Activated T-helper 17 cell treated with anti-CD3 and anti-CD28 coated beads, Interleukin-2, amount 50 U/mL, for 72 hours (primary cell): ENCODE results near the gene OLA1. TPM values are rescaled to one million over a fixed set of nuclear protein-coding genes. Genes with fewer than 3 reads are reported as not detected.

ENCODE experiments used
- ATAC-seq: fragments of 150-1000 bp; cut with Tn5 transposase; replicated peaks from 2 replicates; pipeline ENCODE4 v1.10.0; 2021; ENCODE audit warnings: mild to moderate bottlenecking, moderate library complexity
- H3K27ac Mint-ChIP-seq: one replicate; pipeline ENCODE4 v1.8.0; 2022; ENCODE audit warnings: mixed read lengths
- H3K27me3 Mint-ChIP-seq: one replicate; pipeline ENCODE4 v1.8.0; 2022; ENCODE audit warnings: mixed read lengths
- H3K36me3 Mint-ChIP-seq: one replicate; pipeline ENCODE4 v1.8.0; 2022; ENCODE audit warnings: low read depth, mild to moderate bottlenecking, mixed read lengths
- H3K4me1 Mint-ChIP-seq: one replicate; pipeline ENCODE4 v1.8.0; 2022; ENCODE audit warnings: mixed read lengths
- H3K4me3 Mint-ChIP-seq: one replicate; pipeline ENCODE4 v1.8.0; 2022; ENCODE audit warnings: mild to moderate bottlenecking, mixed read lengths
- H3K9me3 Mint-ChIP-seq: one replicate; pipeline ENCODE4 v1.8.0; 2022; ENCODE audit warnings: mixed read lengths
- total RNA-seq, 2 donors: library from RNA; stranded (reverse); gene quantifications; one replicate each; pipeline ENCODE4 v1.2.3, GENCODE V29; 2022

The OLA1 gene
- total RNA-seq, 2 donors from 2014 or later: 102 to 123 TPM

DNA sequence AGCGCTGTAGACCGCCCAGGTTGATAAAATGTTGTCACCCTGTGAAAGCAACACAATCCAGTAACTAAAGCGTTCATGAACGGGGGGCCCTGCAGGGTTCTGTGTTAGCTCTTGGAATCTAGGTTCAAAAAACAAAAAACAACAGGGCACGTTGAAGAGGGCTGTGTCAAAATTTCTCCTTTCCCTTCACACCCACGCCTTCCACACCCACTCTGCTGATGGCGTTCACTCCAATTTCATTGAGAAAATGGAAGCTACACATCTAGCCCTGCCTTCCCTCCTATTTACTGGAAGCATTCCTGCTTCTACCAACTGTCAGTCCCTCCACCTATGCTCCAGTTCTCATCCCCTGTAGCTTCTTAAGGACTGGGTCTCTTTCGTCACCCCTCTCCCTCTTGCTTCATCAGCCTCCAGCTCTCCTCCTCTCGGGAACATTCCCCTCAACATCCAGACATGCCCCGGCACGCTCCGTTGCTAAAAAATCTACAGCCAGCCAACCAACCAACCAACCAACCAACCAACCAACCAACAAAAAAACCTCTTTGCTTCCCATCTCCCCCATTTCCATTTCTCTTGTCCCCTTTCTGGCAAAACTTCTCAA lies 184.7 kb downstream of the OLA1 start:
- Mint-ChIP-seq H3K9me3 (peaks cover 12% of the 10 kb centered on the region), H3K27ac (no peak overlapping the region), H3K4me1 (no peaks in the 10 kb centered on the region), H3K4me3 (no peak overlapping the region), H3K36me3 (no peaks in the 10 kb centered on the region), H3K27me3 (peaks cover 16% of the 10 kb centered on the region)
- ATAC-seq: no peak

DNA sequence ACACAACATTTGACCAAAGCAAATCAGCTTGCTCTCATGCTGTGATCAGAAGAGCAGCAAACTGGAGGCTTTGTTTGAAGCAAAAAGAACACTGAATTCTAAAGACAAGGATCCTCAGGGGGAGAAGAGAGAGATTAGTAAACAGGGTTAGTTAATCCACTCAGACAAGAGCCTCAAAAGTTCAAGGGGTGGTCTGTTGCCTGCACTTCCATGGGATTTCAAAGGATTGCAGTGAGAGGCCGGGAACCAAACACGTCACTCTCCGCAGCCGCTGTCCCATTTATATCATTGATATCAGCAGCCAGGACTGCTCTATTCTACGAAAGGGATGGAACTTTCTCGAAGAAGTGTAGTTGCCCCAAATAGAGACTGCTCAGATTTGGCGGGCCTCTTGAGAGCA lies 185.4 kb downstream of the OLA1 start:
- no peaks in the 10 kb centered on the region for H3K4me1 Mint-ChIP-seq
- no peaks in the 10 kb centered on the region for H3K36me3 Mint-ChIP-seq
- no peak for ATAC-seq
- peaks cover 12% of the 10 kb centered on the region for H3K9me3 Mint-ChIP-seq
- H3K4me3 Mint-ChIP-seq: no peak overlapping the region
- H3K27ac Mint-ChIP-seq: no peak overlapping the region
- H3K27me3 Mint-ChIP-seq: peaks cover 20% of the 10 kb centered on the region

DNA sequence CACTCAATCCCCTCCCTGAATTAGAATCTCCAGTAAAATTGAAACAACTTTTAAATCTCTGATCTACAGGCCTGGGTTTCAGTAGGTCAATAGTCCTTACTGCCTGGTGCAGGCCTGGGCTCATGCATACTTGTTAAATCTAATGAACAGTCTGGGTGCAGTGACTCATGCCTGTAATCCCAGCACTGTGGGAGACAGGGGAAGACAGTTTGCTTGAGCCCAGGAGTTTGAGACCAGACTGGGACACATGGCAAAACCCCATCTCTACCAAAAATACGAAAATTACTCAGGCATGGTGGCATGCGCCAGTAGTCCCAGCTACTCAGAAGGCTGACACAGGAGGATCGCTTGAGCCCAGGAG lies 188.5 kb downstream of the OLA1 start:
- H3K27me3 Mint-ChIP-seq: peaks cover 15% of the 10 kb centered on the region
- no peak overlapping the region for H3K27ac Mint-ChIP-seq
- H3K4me3 Mint-ChIP-seq: no peak overlapping the region
- no peaks in the 10 kb centered on the region for H3K4me1 Mint-ChIP-seq
- no peaks in the 10 kb centered on the region for H3K36me3 Mint-ChIP-seq
- H3K9me3 Mint-ChIP-seq: peaks cover 12% of the 10 kb centered on the region
- no peak for ATAC-seq

DNA sequence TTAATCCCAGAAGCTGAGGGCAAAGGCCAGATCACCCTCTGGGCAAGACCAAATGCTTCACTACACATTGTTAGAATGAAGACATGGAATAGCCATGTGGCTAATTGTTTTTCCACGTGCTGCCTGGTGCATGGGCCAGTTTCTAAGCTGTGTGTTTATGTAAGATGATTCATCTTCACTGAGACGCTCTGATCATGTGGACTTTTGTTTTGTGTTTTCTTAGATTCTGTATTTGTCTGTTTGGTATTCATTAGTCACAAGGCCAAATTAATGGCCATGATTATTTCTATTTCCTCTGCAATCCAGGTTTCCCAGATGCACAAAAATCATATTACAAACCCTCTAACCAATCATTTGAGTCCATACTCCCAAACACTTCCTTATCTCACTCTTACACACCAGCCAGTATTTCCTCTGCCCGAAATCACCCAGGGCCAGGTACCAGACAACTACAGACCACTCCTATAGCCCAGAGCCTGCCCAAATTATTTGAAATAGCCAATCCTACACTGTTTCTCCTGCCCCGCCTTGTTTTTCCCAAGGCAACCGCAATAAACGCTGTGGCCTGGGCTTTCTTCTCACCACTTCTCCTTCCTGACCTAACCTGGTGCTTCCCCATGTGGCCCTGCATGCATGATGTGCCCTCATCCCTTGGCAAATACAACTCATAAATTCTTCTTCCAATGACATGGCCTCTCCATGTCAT lies 189.0 kb downstream of the OLA1 start:
- H3K27ac Mint-ChIP-seq: no peak overlapping the region
- H3K4me3 Mint-ChIP-seq: no peak overlapping the region
- no peaks in the 10 kb centered on the region for H3K36me3 Mint-ChIP-seq

DNA sequence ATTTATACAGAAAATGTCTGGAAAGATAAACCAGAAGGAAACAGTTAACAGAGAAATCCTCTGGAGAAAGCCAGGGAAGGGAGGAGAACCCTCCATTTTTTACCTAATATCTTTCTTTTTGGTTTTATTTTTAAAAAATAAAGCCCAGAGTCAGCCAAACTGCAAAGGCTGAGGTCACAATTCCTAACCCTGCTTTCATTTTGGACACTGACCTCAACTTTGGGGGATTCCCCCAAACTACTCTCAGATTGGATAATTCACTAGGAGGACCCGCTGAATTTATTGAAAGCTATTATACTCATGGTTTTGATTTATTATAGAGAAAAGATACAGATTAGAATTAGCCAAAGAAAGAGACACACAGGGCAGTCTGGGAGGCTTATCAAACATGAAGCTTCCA lies 189.9 kb downstream of the OLA1 start:
- peaks cover 12% of the 10 kb centered on the region for H3K9me3 Mint-ChIP-seq
- H3K36me3 Mint-ChIP-seq: no peaks in the 10 kb centered on the region
- no peak overlapping the region for H3K4me3 Mint-ChIP-seq
- no peaks in the 10 kb centered on the region for H3K4me1 Mint-ChIP-seq
- H3K27me3 Mint-ChIP-seq: peaks cover 14% of the 10 kb centered on the region
- no peak for ATAC-seq
- no peak overlapping the region for H3K27ac Mint-ChIP-seq

More for the DNA sequence above, 189.0 kb downstream of the OLA1 start:
- Mint-ChIP-seq H3K27me3 (peaks cover 15% of the 10 kb centered on the region), H3K9me3 (peaks cover 12% of the 10 kb centered on the region), H3K4me1 (no peaks in the 10 kb centered on the region)
- no peak for ATAC-seq

DNA sequence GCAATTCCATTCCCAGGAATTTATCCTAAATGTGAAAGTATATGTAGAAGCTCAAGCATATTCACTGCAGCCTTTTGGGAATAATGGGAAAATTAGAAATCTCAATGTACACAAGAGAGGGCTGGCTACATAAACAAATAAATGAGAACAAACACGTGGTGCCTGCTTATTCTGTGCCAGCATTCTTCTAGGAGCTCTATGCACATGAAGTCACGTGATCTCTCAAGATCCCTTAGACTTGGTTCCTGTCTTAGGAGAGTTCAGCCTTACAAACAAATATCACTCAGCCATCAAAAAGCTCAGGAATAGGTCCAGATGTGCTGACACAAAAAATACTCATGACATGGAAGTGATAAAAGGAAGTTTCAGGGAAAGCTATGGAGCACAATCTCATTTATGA lies 190.3 kb downstream of the OLA1 start:
- no peak for ATAC-seq
- H3K36me3 Mint-ChIP-seq: no peaks in the 10 kb centered on the region
- H3K4me1 Mint-ChIP-seq: no peaks in the 10 kb centered on the region
- H3K4me3 Mint-ChIP-seq: no peak overlapping the region
- no peak overlapping the region for H3K27ac Mint-ChIP-seq
- peaks cover 15% of the 10 kb centered on the region for H3K27me3 Mint-ChIP-seq
- H3K9me3 Mint-ChIP-seq: peaks cover 12% of the 10 kb centered on the region

DNA sequence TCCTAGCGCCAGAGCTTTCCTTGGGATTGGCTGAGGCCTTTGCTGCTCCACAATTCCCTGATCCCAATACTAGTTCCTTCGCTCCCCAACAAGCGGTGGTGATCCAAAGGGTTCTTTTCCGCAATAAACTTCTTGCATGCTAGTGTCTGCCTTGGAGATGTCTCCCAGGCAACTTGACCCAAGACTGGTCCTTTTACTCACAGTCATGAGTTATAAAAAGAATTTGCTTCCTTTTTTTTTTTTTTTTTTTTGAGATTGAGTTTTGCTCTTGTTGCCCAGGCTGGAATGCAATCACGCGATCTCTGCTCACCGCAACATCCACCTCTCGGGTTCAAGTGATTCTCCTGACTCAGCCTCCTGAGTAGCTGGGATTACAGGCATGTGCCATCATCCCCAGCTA lies 193.4 kb downstream of the OLA1 start:
- no peak for ATAC-seq
- H3K4me1 Mint-ChIP-seq: no peaks in the 10 kb centered on the region
- peaks cover 12% of the 10 kb centered on the region for H3K9me3 Mint-ChIP-seq
- no peak overlapping the region for H3K4me3 Mint-ChIP-seq
- no peaks in the 10 kb centered on the region for H3K36me3 Mint-ChIP-seq
- H3K27ac Mint-ChIP-seq: no peak overlapping the region
- H3K27me3 Mint-ChIP-seq: peaks cover 15% of the 10 kb centered on the region

DNA sequence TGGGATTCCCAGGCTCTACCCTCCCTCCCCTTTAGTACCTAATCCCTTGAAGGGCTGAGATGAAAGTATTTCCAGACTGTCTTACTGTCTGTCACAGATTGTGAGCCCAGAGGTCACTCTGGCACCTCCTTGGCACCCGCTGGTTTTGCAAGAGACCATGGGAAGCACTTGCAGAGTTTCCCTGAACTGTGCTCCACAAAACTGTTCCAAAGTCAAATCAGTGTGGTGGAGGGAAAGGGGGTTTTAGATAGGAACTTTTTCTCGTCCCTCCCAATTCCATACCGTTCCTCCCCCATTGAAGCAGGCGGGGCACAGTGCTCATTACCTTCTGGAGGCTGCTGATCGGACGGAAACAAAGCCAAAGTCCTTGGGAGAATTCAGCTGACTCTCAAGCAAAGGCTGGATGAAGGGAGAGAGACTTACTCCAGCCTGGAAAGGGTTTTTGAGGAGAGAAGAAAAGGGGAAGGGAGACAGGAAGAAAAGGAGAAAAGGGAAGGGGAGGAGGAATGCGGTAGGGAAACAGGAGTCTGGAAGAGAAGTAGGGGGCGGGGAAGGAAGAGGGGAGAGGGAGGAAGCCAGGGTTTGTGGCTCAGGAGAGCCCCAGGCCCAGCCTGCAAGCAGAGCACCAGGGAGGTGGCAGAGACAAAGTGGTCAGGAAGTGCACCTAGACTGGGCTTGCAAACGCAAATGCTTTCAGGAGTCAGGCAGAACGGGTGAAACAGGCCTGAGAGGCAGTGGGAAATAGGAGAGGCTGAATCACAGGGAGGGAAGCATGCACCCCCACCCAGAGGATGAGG lies 194.8 kb downstream of the OLA1 start:
- Mint-ChIP-seq H3K27me3 (peaks cover 12% of the 10 kb centered on the region), H3K9me3 (no peaks in the 10 kb centered on the region), H3K4me1 (no peaks in the 10 kb centered on the region), H3K27ac (no peak overlapping the region), H3K36me3 (no peaks in the 10 kb centered on the region), H3K4me3 (no peak overlapping the region)
- ATAC-seq: no peak

DNA sequence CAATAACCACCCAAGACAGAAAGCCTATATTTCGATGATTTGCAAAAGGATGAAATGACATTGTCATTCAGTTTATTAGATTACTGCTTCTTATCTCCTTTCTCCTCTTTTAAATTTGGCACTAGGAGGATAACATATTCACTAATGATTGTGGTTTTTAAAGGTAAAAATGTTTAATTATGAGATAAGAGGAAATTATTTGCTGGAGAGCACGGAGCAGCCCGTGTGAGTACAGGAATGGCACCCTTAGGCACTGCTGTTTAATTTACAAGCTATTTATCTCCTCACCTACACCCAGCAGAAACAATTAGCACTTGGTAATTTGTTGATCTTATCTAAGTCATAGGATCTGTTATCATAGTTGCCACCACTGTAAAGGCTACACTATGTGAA lies 195.8 kb downstream of the OLA1 start:
- Mint-ChIP-seq H3K27me3 (peaks cover 9% of the 10 kb centered on the region), H3K36me3 (no peaks in the 10 kb centered on the region), H3K27ac (no peak overlapping the region), H3K4me1 (no peaks in the 10 kb centered on the region), H3K9me3 (no peaks in the 10 kb centered on the region), H3K4me3 (no peak overlapping the region)
- no peak for ATAC-seq

DNA sequence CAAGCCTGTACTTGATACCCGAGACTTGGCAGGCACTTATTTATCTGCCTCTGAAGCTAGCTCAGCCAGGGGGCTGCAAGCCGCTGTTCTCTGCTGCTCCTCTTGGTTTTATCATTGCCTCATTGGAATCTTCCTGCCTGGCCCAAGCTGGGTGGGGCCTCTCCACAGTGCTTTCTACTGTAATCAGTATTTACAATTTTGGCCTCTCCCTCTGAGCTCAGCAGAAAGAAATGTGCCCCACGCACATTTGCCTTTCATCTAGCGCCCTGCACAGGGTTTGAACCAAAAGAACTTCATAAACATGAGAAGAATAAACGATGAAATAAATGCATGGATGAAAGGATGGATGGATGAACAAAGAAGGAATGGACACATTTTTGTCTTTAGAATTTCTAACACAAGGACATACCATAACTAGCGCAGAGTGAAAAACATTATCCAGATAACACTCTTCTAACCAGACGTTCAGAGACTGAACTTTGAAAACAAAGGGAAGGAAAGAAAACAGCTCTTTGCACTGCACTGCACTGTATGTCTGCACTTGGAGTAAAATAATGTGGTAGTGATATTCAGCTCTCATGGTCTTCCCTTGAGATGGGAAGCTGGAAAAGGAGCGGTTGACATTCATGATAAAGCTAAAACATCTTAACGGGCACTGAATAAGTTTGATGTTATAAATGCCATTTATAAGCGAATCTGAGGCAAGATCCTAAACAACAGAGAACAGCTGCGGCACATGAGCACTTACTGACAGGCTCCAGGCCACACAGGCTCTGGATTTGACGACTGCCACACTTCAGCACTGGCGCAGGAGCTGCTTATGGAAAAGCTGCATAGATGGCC lies 196.4 kb downstream of the OLA1 start:
- no peak overlapping the region for H3K27ac Mint-ChIP-seq
- no peaks in the 10 kb centered on the region for H3K36me3 Mint-ChIP-seq
- H3K4me3 Mint-ChIP-seq: no peak overlapping the region
- H3K9me3 Mint-ChIP-seq: no peaks in the 10 kb centered on the region
- H3K4me1 Mint-ChIP-seq: no peaks in the 10 kb centered on the region
- no peak for ATAC-seq
- H3K27me3 Mint-ChIP-seq: peaks cover 9% of the 10 kb centered on the region

DNA sequence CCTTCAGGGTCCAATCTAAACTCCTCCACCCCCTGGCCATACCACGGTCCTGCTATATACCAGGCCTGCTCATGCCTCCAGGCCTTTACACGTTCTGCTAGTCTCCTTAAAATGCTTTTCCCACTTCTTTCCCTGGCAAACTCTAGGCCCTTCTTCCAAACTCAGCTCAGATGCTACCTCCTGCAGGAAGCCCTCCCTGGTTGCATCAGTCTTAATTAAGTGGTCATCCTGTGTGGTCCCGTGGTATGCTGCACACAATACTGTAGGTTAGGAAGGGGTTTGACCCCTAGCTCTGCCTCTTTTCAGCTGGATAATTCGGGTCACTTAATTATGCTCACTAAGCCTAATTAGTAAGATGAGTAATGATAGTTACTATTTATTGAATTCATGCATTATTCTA lies 197.3 kb downstream of the OLA1 start:
- H3K4me3 Mint-ChIP-seq: no peak overlapping the region
- no peak overlapping the region for H3K27ac Mint-ChIP-seq
- H3K4me1 Mint-ChIP-seq: no peaks in the 10 kb centered on the region
- H3K9me3 Mint-ChIP-seq: no peaks in the 10 kb centered on the region
- ATAC-seq: no peak
- no peaks in the 10 kb centered on the region for H3K36me3 Mint-ChIP-seq
- peaks cover 9% of the 10 kb centered on the region for H3K27me3 Mint-ChIP-seq

DNA sequence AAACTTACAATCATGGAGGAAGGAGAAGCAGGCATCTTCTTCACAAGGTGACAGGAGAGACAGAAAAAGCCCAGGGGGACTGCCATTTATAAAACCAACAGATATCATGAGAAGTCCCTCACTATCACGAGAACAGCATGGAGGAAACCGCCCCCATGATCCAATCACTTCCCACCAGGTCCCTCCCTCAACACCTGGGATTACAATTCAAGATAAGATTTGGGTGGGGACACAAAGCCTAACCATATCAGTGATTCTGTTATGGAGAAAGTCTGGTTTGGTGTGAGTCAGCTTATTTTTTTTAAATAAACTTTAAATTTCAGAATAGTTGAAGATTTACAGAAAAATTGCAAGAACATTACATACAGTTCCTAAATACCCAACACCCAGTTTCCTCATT lies 198.4 kb downstream of the OLA1 start:
- Mint-ChIP-seq H3K4me1 (no peaks in the 10 kb centered on the region), H3K4me3 (no peak overlapping the region), H3K9me3 (no peaks in the 10 kb centered on the region), H3K27ac (no peak overlapping the region), H3K27me3 (peaks cover 9% of the 10 kb centered on the region), H3K36me3 (no peaks in the 10 kb centered on the region)
- ATAC-seq: no peak

DNA sequence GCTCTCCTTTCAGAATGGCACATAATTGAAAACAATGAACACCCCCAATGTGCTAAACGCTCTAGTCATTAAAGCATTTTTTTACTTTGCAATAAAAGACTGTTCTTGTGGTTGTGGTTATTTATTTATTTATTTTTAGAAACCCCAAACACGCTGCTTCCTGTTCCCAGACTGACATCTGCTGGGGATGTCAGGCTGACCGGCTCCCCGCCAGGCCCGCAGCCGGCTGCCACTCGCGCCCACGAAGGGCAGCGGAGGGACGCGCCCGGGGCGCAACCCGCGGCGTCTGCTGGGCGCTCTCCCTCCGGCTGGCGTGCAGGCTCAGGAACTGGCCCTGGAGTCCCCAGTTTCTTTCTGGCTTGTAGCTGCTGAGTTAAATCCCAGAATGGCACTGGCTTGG lies 200.1 kb downstream of the OLA1 start:
- Mint-ChIP-seq H3K4me3 (no peak overlapping the region), H3K27me3 (peaks cover 4% of the 10 kb centered on the region), H3K4me1 (no peaks in the 10 kb centered on the region), H3K36me3 (no peaks in the 10 kb centered on the region), H3K9me3 (no peaks in the 10 kb centered on the region), H3K27ac (no peak overlapping the region)
- ATAC-seq: no peak

DNA sequence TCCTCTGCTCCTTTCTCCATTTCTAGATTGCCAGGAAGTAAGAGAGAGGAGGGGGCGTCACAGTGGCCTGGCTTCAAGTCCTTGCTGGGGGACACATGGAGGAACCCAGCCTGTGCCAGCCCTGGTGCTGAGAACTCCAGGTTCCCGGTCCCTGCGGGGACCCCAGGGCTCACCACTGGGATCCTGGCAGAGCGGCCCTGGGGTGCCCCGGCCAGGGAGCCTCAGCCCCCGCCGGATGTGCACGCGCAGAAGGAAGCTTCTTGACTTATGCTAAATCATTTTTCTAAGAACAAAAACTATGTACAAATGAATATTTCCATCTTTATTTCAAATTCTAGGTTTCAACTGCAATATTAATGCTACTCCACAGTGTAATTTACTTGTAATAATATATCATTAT lies 200.6 kb downstream of the OLA1 start:
- peaks cover 4% of the 10 kb centered on the region for H3K27me3 Mint-ChIP-seq
- no peaks in the 10 kb centered on the region for H3K4me1 Mint-ChIP-seq
- no peaks in the 10 kb centered on the region for H3K9me3 Mint-ChIP-seq
- H3K36me3 Mint-ChIP-seq: no peaks in the 10 kb centered on the region
- no peak overlapping the region for H3K4me3 Mint-ChIP-seq
- H3K27ac Mint-ChIP-seq: no peak overlapping the region
- no peak for ATAC-seq
